HEK293 (cell line): ENCODE data around the gene NEO1.

Experiments used
- CTCF ChIA-PET: fragments of 350-600 bp; formaldehyde crosslinking; extraction: SDS; loops from one replicate; lab custom pipeline; 2021; ENCODE audit warnings: antibody characterized with exemption; lab: Yijun Ruan, JAX
- POLR2A ChIA-PET: fragments of 300-600 bp; formaldehyde crosslinking; extraction: SDS; loops from one replicate; lab custom pipeline; 2020; ENCODE audit warnings: antibody characterized with exemption, inconsistent platforms; lab: Yijun Ruan, JAX
- H3K27ac ChIP-seq: fragments of 200-500 bp; sonication (Bioruptor generic); 2 replicates; pipeline ENCODE4 v1.5.1; 2014; ENCODE audit warnings: low read depth, low read length, control low read depth, inconsistent platforms; ENCODE audit errors: extremely low read depth
- H3K36me3 ChIP-seq, 2 experiments: fragments of 200-500 bp in 1 of 2; sonication (Bioruptor generic) in 1 of 2; 1 replicate in 1 of 2; 2 replicates in 1 of 2; pipeline ENCODE4 v1.5.1; 2014 to 2017; ENCODE audit warnings: inconsistent platforms in 2 of 2, low read length in 2 of 2; ENCODE audit not compliant: control insufficient read depth in 2 of 2, insufficient read depth in 1 of 2
- H3K4me1 ChIP-seq: fragments of 200-500 bp; sonication (Bioruptor generic); 2 replicates; pipeline ENCODE4 v1.5.1; 2014; ENCODE audit warnings: mild to moderate bottlenecking, low read length, inconsistent platforms; ENCODE audit not compliant: control insufficient read depth, insufficient read depth
- H3K4me3 ChIP-seq: 2 replicates; pipeline ENCODE4 v1.5.1; 2011; ENCODE audit warnings: low read depth, mild to moderate bottlenecking, control low read depth, low read length, moderate library complexity
- H3K9me3 ChIP-seq: fragments of 200-500 bp; sonication (Bioruptor generic); 2 replicates; pipeline ENCODE4 v1.5.1; 2014; ENCODE audit warnings: low read depth, low read length, inconsistent platforms; ENCODE audit not compliant: control insufficient read depth, insufficient read depth
- HOXC10 ChIP-seq: sonication (generic); formaldehyde crosslinking; IDR thresholded peaks from 2 replicates; pipeline ENCODE4 v1.8.1; 2023; ENCODE audit warnings: mild to moderate bottlenecking, missing genetic modification reagents
- KLF8 ChIP-seq: fragments of 450-650 bp; formaldehyde crosslinking; IDR thresholded peaks from 2 replicates; pipeline ENCODE4 v1.5.1; 2016; ENCODE audit warnings: missing biosample characterization, missing genetic modification characterization
- SETDB1 ChIP-seq: IDR thresholded peaks from one replicate; pipeline ENCODE4 v1.6.1; 2017; ENCODE audit warnings: mild to moderate bottlenecking, low read length, moderate library complexity, mixed read lengths; ENCODE audit not compliant: insufficient read length
- ZBTB17 ChIP-seq: fragments of 450-650 bp; formaldehyde crosslinking; IDR thresholded peaks from 2 replicates; pipeline ENCODE4 v1.5.1; 2016; ENCODE audit warnings: missing biosample characterization, missing genetic modification characterization
- ZNF157 ChIP-seq: fragments of 450-650 bp; formaldehyde crosslinking; IDR thresholded peaks from 2 replicates; pipeline ENCODE4 v1.5.1; 2016; ENCODE audit warnings: missing biosample characterization, missing genetic modification characterization
- ZNF169 ChIP-seq: fragments of 450-650 bp; formaldehyde crosslinking; IDR thresholded peaks from 2 replicates; pipeline ENCODE4 v1.5.1; 2016; ENCODE audit warnings: missing biosample characterization, missing genetic modification characterization
- ZNF239 ChIP-seq: fragments of 450-650 bp; formaldehyde crosslinking; IDR thresholded peaks from 2 replicates; pipeline ENCODE4 v1.5.1; 2016; ENCODE audit warnings: missing biosample characterization, missing genetic modification characterization
- ZNF292 ChIP-seq: fragments of 450-650 bp; formaldehyde crosslinking; IDR thresholded peaks from 2 replicates; pipeline ENCODE4 v1.5.1; 2016; ENCODE audit warnings: low read depth, missing biosample characterization, missing genetic modification characterization, borderline replicate concordance
- ZNF324 ChIP-seq: fragments of 450-650 bp; formaldehyde crosslinking; IDR thresholded peaks from 2 replicates; pipeline ENCODE4 v1.5.1; 2016; ENCODE audit warnings: missing biosample characterization, missing genetic modification characterization
- ZNF394 ChIP-seq: fragments of 450-650 bp; formaldehyde crosslinking; IDR thresholded peaks from 2 replicates; pipeline ENCODE4 v1.5.1; 2016; ENCODE audit warnings: missing biosample characterization, missing genetic modification characterization, mild to moderate bottlenecking, moderate library complexity, borderline replicate concordance
- ZNF404 ChIP-seq: fragments of 450-650 bp; formaldehyde crosslinking; IDR thresholded peaks from 2 replicates; pipeline ENCODE4 v1.5.1; 2017; ENCODE audit warnings: missing biosample characterization, missing genetic modification characterization
- ZNF548 ChIP-seq: fragments of 450-650 bp; formaldehyde crosslinking; IDR thresholded peaks from 2 replicates; pipeline ENCODE4 v1.5.1; 2016; ENCODE audit warnings: missing biosample characterization, missing genetic modification characterization
- ZNF549 ChIP-seq: fragments of 450-650 bp; IDR thresholded peaks from 2 replicates; pipeline ENCODE4 v1.5.1; 2018; ENCODE audit warnings: missing biosample characterization, missing genetic modification characterization, mild to moderate bottlenecking, inconsistent platforms, moderate library complexity
- ZNF561 ChIP-seq: fragments of 450-650 bp; IDR thresholded peaks from 2 replicates; pipeline ENCODE4 v1.5.1; 2018; ENCODE audit warnings: missing biosample characterization, missing genetic modification characterization, borderline replicate concordance
- ZNF600 ChIP-seq: fragments of 450-650 bp; formaldehyde crosslinking; IDR thresholded peaks from 2 replicates; pipeline ENCODE4 v1.5.1; 2016; ENCODE audit warnings: missing biosample characterization, missing genetic modification characterization
- ZNF610 ChIP-seq: fragments of 450-650 bp; formaldehyde crosslinking; IDR thresholded peaks from 2 replicates; pipeline ENCODE4 v1.5.1; 2016; ENCODE audit warnings: missing biosample characterization, missing genetic modification characterization, borderline replicate concordance
- ZNF664 ChIP-seq: fragments of 450-650 bp; formaldehyde crosslinking; IDR thresholded peaks from 2 replicates; pipeline ENCODE4 v1.5.1; 2016; ENCODE audit warnings: missing biosample characterization, missing genetic modification characterization
- ZNF701 ChIP-seq: fragments of 450-650 bp; formaldehyde crosslinking; IDR thresholded peaks from 2 replicates; pipeline ENCODE4 v1.5.1; 2016; ENCODE audit warnings: missing biosample characterization, missing genetic modification characterization
- ZNF707 ChIP-seq: fragments of 450-650 bp; formaldehyde crosslinking; IDR thresholded peaks from 2 replicates; pipeline ENCODE4 v1.5.1; 2016; ENCODE audit warnings: missing biosample characterization, missing genetic modification characterization
- ZNF843 ChIP-seq: fragments of 450-650 bp; formaldehyde crosslinking; IDR thresholded peaks from 2 replicates; pipeline ENCODE4 v1.5.1; 2016; ENCODE audit warnings: missing biosample characterization, missing genetic modification characterization
- ZXDB ChIP-seq: fragments of 450-650 bp; formaldehyde crosslinking; IDR thresholded peaks from 2 replicates; pipeline ENCODE4 v1.5.1; 2016; ENCODE audit warnings: missing biosample characterization, missing genetic modification characterization
- TF ChIP-seq, protein P1 (sequence below): fragments of 450-650 bp; formaldehyde crosslinking; IDR thresholded peaks from 2 replicates; pipeline ENCODE4 v1.5.1; 2016; ENCODE audit warnings: missing biosample characterization, missing genetic modification characterization
- TF ChIP-seq, protein P2 (sequence below): fragments of 450-650 bp; formaldehyde crosslinking; IDR thresholded peaks from 2 replicates; pipeline ENCODE4 v1.5.1; 2016; ENCODE audit warnings: missing biosample characterization, missing genetic modification characterization
- TF ChIP-seq, protein P3 (sequence below): fragments of 450-650 bp; formaldehyde crosslinking; IDR thresholded peaks from 2 replicates; pipeline ENCODE4; 2016; ENCODE audit warnings: missing biosample characterization, missing genetic modification characterization
- TF ChIP-seq, protein P4 (sequence below): fragments of 450-650 bp; formaldehyde crosslinking; IDR thresholded peaks from 2 replicates; pipeline ENCODE4 v1.5.1; 2017; ENCODE audit warnings: missing biosample characterization, missing genetic modification characterization

The NEO1 gene

DNA sequence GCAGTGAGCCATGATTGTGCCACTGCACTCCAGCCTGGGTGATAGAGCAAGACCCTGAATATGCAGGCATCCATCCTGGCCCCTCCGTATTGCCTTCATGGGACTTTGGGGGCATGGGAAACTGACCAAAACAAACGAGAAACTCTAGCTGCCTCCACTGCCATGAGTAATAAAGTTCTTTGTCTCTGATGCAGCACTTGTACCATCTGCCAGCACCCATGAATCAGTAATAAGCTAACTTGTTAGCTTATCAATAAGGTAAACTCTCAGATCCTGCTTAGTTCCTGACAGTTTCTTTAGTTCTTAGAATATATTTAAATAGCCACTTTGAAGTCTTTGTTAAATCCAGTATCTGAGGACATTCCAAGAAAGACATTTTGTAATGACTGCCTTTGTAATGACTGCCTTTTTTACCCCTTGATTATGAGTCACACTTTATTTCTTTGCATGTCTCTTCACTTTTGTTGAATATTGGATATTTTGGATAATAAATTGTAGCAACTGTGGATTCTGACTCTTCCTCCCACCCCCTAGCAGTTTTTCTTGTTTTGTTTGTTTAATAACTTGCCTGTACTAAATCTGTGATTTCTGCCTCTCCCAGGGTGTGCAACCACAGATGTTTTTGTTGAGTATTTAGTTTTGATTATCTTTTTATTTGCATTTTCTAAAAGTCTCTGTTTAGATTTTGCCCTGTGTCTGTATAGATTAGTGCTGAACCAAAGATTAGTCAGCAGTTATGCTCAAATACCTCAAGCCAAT is 179.6 kb downstream of the NEO1 start (continued):
- TF ChIP-seq ZNF404 (tag by site-specific recombination) (no peak), ZNF707 (tag by site-specific recombination) (no peak)

DNA sequence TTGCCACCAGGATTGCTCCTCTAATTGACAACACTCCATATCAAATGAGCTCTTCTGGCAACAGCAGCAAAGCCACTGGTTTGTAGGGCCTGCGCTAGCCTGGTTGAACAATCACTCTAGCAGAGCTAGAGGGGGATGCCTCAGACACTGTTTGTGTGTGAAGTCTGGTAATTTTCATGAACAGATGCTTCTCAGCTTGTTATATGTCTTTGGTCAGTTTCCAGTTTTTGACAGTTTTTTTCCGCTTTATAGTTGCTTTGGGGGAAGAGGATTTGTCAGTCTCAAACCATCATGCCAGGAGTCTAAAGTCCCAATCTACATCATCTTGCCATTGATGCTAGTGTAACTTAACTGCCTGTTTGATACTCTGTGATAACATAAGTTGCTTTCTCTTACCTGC is 180.5 kb downstream of the NEO1 start:
- H3K27ac ChIP-seq = no peak overlapping the region
- ChIA-PET CTCF (interaction anchor here (0.6 to 1.5 kb wide), 8 partner anchors 8 to 461 kb away, joined by 3 to 14 read pairs (median 4); no protein-coding TSS in a partner anchor), POLR2A (no interaction called here)
- H3K4me3 ChIP-seq = no peak overlapping the region
- no peak for TF ChIP-seq ZNF549
- TF ChIP-seq, protein P1, sequence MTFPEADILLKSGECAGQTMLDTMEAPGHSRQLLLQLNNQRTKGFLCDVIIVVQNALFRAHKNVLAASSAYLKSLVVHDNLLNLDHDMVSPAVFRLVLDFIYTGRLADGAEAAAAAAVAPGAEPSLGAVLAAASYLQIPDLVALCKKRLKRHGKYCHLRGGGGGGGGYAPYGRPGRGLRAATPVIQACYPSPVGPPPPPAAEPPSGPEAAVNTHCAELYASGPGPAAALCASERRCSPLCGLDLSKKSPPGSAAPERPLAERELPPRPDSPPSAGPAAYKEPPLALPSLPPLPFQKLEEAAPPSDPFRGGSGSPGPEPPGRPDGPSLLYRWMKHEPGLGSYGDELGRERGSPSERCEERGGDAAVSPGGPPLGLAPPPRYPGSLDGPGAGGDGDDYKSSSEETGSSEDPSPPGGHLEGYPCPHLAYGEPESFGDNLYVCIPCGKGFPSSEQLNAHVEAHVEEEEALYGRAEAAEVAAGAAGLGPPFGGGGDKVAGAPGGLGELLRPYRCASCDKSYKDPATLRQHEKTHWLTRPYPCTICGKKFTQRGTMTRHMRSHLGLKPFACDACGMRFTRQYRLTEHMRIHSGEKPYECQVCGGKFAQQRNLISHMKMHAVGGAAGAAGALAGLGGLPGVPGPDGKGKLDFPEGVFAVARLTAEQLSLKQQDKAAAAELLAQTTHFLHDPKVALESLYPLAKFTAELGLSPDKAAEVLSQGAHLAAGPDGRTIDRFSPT (tag by site-specific recombination) = no peak
- TF ChIP-seq ZNF239 (tag by site-specific recombination) = no peak
- TF ChIP-seq ZNF548 (tag by site-specific recombination) = no peak
- TF ChIP-seq ZNF394 (tag by site-specific recombination) = no peak
- TF ChIP-seq ZBTB17 (tag by site-specific recombination) = no peak
- peaks cover 3% of the 10 kb centered on the region for H3K9me3 ChIP-seq
- H3K36me3 ChIP-seq = peaks cover 5 to 14% of the 10 kb centered on the region in 2 experiments; a peak in 2 of 3 replicates
- H3K4me1 ChIP-seq = no peaks in the 10 kb centered on the region

DNA sequence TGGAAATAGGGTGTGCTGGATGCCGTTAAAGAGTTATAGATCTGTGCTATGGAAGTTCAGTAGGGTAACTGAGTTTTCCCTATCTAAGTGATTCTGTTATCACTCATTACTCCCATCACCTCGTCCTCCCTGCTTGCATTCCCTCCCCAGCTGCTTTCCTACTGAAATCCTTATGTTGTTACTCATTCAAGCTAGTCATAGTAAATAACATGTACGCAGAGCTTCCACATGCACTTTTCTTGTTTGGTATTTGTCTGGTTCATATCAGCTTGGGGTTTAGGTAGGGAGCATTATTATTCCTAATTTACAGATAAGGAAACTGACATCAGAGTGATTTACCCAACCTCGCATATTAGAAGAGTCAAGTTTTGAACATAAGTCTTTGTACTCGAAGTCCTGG is 181.4 kb downstream of the NEO1 start:
- CTCF ChIA-PET = interaction anchor here (0.6 to 1.5 kb wide), 8 partner anchors 8 to 783 kb away, joined by 3 to 4 read pairs (median 3); no protein-coding TSS in a partner anchor
- POLR2A ChIA-PET = no interaction called here
- peaks cover 5 to 14% of the 10 kb centered on the region in 2 experiments; a peak in 2 of 3 replicates for H3K36me3 ChIP-seq

More for the DNA sequence above, 181.4 kb downstream of the NEO1 start:
- Histone ChIP-seq H3K4me1 (no peaks in the 10 kb centered on the region), H3K4me3 (no peak overlapping the region), H3K9me3 (peaks cover 3% of the 10 kb centered on the region), H3K27ac (no peak overlapping the region)
- TF ChIP-seq ZNF561 (tag by site-specific recombination) = no peak
- TF ChIP-seq ZNF664 (tag by site-specific recombination) = no peak
- TF ChIP-seq ZNF292 = no peak
- TF ChIP-seq, protein P2, sequence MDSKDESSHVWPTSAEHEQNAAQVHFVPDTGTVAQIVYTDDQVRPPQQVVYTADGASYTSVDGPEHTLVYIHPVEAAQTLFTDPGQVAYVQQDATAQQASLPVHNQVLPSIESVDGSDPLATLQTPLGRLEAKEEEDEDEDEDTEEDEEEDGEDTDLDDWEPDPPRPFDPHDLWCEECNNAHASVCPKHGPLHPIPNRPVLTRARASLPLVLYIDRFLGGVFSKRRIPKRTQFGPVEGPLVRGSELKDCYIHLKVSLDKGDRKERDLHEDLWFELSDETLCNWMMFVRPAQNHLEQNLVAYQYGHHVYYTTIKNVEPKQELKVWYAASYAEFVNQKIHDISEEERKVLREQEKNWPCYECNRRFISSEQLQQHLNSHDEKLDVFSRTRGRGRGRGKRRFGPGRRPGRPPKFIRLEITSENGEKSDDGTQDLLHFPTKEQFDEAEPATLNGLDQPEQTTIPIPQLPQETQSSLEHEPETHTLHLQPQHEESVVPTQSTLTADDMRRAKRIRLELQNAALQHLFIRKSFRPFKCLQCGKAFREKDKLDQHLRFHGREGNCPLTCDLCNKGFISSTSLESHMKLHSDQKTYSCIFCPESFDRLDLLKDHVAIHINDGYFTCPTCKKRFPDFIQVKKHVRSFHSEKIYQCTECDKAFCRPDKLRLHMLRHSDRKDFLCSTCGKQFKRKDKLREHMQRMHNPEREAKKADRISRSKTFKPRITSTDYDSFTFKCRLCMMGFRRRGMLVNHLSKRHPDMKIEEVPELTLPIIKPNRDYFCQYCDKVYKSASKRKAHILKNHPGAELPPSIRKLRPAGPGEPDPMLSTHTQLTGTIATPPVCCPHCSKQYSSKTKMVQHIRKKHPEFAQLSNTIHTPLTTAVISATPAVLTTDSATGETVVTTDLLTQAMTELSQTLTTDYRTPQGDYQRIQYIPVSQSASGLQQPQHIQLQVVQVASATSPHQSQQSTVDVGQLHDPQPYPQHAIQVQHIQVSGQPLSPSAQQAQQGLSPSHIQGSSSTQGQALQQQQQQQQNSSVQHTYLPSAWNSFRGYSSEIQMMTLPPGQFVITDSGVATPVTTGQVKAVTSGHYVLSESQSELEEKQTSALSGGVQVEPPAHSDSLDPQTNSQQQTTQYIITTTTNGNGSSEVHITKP (tag by site-specific recombination) = no peak
- no peak for TF ChIP-seq ZNF701
- TF ChIP-seq, protein P3, sequence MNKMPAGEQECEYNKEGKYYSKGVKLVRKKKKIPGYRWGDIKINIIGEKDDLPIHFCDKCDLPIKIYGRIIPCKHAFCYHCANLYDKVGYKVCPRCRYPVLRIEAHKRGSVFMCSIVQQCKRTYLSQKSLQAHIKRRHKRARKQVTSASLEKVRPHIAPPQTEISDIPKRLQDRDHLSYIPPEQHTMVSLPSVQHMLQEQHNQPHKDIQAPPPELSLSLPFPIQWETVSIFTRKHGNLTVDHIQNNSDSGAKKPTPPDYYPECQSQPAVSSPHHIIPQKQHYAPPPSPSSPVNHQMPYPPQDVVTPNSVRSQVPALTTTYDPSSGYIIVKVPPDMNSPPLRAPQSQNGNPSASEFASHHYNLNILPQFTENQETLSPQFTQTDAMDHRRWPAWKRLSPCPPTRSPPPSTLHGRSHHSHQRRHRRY = no peak
- no peak for TF ChIP-seq HOXC10 (CRISPR knock-in tag)
- TF ChIP-seq, protein P4, sequence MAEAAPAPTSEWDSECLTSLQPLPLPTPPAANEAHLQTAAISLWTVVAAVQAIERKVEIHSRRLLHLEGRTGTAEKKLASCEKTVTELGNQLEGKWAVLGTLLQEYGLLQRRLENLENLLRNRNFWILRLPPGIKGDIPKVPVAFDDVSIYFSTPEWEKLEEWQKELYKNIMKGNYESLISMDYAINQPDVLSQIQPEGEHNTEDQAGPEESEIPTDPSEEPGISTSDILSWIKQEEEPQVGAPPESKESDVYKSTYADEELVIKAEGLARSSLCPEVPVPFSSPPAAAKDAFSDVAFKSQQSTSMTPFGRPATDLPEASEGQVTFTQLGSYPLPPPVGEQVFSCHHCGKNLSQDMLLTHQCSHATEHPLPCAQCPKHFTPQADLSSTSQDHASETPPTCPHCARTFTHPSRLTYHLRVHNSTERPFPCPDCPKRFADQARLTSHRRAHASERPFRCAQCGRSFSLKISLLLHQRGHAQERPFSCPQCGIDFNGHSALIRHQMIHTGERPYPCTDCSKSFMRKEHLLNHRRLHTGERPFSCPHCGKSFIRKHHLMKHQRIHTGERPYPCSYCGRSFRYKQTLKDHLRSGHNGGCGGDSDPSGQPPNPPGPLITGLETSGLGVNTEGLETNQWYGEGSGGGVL (tag by site-specific recombination) = no peak
- TF ChIP-seq ZNF169 = no peak
- TF ChIP-seq ZNF324 (tag by site-specific recombination) = no peak
- TF ChIP-seq KLF8 (tag by site-specific recombination) = no peak
- TF ChIP-seq ZNF600 (tag by site-specific recombination) = no peak
- no peak for TF ChIP-seq ZXDB
- no peak for TF ChIP-seq ZNF610 (tag by site-specific recombination)
- no peak for TF ChIP-seq SETDB1
- TF ChIP-seq ZNF157 (tag by site-specific recombination) = no peak
- TF ChIP-seq ZNF843 (tag by site-specific recombination) = no peak
